Esophagus muscularis mucosa (tissue), 4 donors: ENCODE results near the gene TPGS1. TPM values are rescaled to one million over a fixed set of nuclear protein-coding genes. Genes with fewer than 3 reads are reported as not detected.

ENCODE experiments used
- DNase-seq: peaks from one replicate; pipeline ENCODE4 v3.0.0-alpha.2; 2017; ENCODE audit errors: extremely low spot score
- H3K27ac ChIP-seq, 4 donors: fragments of 200-600 bp; sonication (generic); replicated peaks in 1 of 4; 1 replicate in 3 of 4; 2 replicates in 1 of 4; pipeline ENCODE4 v1.5.1; 2016 to 2019; ENCODE audit warnings: mild to moderate bottlenecking in 1 of 4
- H3K27me3 ChIP-seq, 4 donors: fragments of 200-600 bp; sonication (generic); one replicate each; pipeline versions ENCODE4 v1.5.1 to v1.6.0; 2016 to 2019
- H3K36me3 ChIP-seq, 4 donors: fragments of 200-600 bp; sonication (generic); one replicate each; pipeline ENCODE4 v1.5.1; 2016 to 2019
- H3K4me1 ChIP-seq, 4 donors: fragments of 200-600 bp; sonication (generic); one replicate each; pipeline ENCODE4 v1.5.1; 2016 to 2019
- H3K4me3 ChIP-seq, 4 donors: fragments of 200-600 bp; sonication (generic); 1 replicate in 2 of 4; 2 replicates in 2 of 4; pipeline ENCODE4 v1.5.1; 2016 to 2019; ENCODE audit warnings: mild to moderate bottlenecking in 4 of 4, moderate library complexity in 1 of 4
- H3K9me3 ChIP-seq, 4 donors: fragments of 200-600 bp; sonication (generic); 1 replicate in 3 of 4; 2 replicates in 1 of 4; pipeline ENCODE4 v1.5.1; 2016 to 2019
- CTCF ChIP-seq, 3 experiments: fragments of 200-600 bp in 2 of 3; fragments of 450-650 bp in 1 of 3; sonication (generic) in 2 of 3; IDR thresholded peaks; one replicate each; pipeline ENCODE4 v1.5.1; 2017 to 2019; ENCODE audit warnings: antibody characterized with exemption in 3 of 3, mild to moderate bottlenecking in 2 of 3, moderate library complexity in 1 of 3
- EP300 ChIP-seq: sonication (generic); formaldehyde crosslinking; IDR thresholded peaks from one replicate; pipeline ENCODE4 v1.6.1; 2017; ENCODE audit warnings: antibody characterized with exemption
- POLR2A ChIP-seq: fragments of 450-650 bp; IDR thresholded peaks from one replicate; pipeline ENCODE4 v1.6.1; 2017; ENCODE audit warnings: antibody characterized with exemption, moderate library complexity, mild to moderate bottlenecking, low read depth
- POLR2AphosphoS5 ChIP-seq, 2 donors: sonication (generic); formaldehyde crosslinking; IDR thresholded peaks; one replicate each; pipeline ENCODE4 v1.6.1; 2017; ENCODE audit warnings: antibody characterized with exemption in 2 of 2
- WGBS: methylation state at CpG from one replicate; pipeline ENCODE4 v1.1.5; 2018; 5-methylcytosine and 5-hydroxymethylcytosine counted together
- intact Hi-C: fragments of 100-400 bp; cut with DNase I; formaldehyde crosslinking; loops from one replicate; pipeline ENCODE4 v1.15.1; 2023
- total RNA-seq, 4 donors: library from RNA; depleted of rRNA; stranded (reverse); fragments of >200 nt; gene quantifications; one replicate each; pipeline versions ENCODE4 v1.1.0 to v1.2.1, GENCODE V29; 2016

The TPGS1 gene
- total RNA-seq, 4 donors from 2014 or later = 61.7 to 86.6 (median 64.4) TPM

- Histone ChIP-seq H3K4me3 (no peak overlapping the region), H3K27me3 (peaks cover 0 to 43% (median 4%) of the 10 kb centered on the region in 4 donors), H3K36me3 (peaks cover 3 to 13% (median 9%) of the 10 kb centered on the region in 4 donors), H3K4me1 (peaks cover 3 to 23% (median 9%) of the 10 kb centered on the region in 4 donors), H3K9me3 (no peaks in the 10 kb centered on the region), H3K27ac (no peak overlapping the region)
- 91% methylated on average over 8 of the region's 15 CpGs for WGBS
- DNase-seq = no peak
- TF ChIP-seq POLR2A (no peak), POLR2AphosphoS5 (IDR thresholded peaks at IDR 0.05) (no peak), CTCF (IDR thresholded peaks at IDR 0.05) (no peak), EP300 (no peak)
- intact Hi-C loops = no loop called here
These were observed 39.8 kb downstream of the TPGS1 start for GRCh38 chr19:547117-547516.

GRCh38 chr19:547836-548720 is 40.8 kb downstream of the TPGS1 start:
- Histone ChIP-seq H3K4me1 (peaks cover 3 to 23% (median 9%) of the 10 kb centered on the region in 4 donors), H3K27me3 (peaks cover 0 to 43% (median 4%) of the 10 kb centered on the region in 4 donors), H3K36me3 (peaks cover 0 to 3% (median 1%) of the 10 kb centered on the region in 4 donors), H3K27ac (no peak overlapping the region), H3K9me3 (no peaks in the 10 kb centered on the region), H3K4me3 (no peak overlapping the region)
- TF ChIP-seq EP300 (no peak), POLR2A (no peak), POLR2AphosphoS5 (IDR thresholded peaks at IDR 0.05) (no peak), CTCF (IDR thresholded peaks at IDR 0.05) (no peak)
- intact Hi-C loops = no loop called here
- 81% methylated on average over 25 of the region's 26 CpGs for WGBS
- no peak for DNase-seq

- WGBS = 80% methylated on average over 19 of the region's 52 CpGs
- Histone ChIP-seq H3K9me3 (no peaks in the 10 kb centered on the region), H3K27me3 (peaks cover 0 to 43% (median 4%) of the 10 kb centered on the region in 4 donors), H3K4me1 (peaks cover 0 to 15% (median 6%) of the 10 kb centered on the region in 4 donors), H3K4me3 (no peak overlapping the region), H3K27ac (no peak overlapping the region), H3K36me3 (no peaks in the 10 kb centered on the region)
- intact Hi-C loops = no loop called here
- no peak for DNase-seq
- no peak for TF ChIP-seq EP300
- no peak for TF ChIP-seq POLR2A
- TF ChIP-seq CTCF (IDR thresholded peaks at IDR 0.05) = no peak
- no peak for TF ChIP-seq POLR2AphosphoS5 (IDR thresholded peaks at IDR 0.05)
These were observed 41.9 kb downstream of the TPGS1 start for GRCh38 chr19:548886-549830.

- H3K36me3 ChIP-seq = no peaks in the 10 kb centered on the region
- no peak for DNase-seq
- TF ChIP-seq CTCF (IDR thresholded peaks at IDR 0.05) (no peak), EP300 (no peak), POLR2A (no peak), POLR2AphosphoS5 (IDR thresholded peaks at IDR 0.05) (no peak)
- no peak overlapping the region for H3K4me3 ChIP-seq
- H3K27me3 ChIP-seq = peaks cover 0 to 14% (median 0%) of the 10 kb centered on the region in 4 donors
- 78% methylated on average over 20 of the region's 20 CpGs for WGBS
- no peak overlapping the region for H3K27ac ChIP-seq
- H3K9me3 ChIP-seq = no peaks in the 10 kb centered on the region
- peaks cover 14 to 22% (median 16%) of the 10 kb centered on the region in 4 donors for H3K4me1 ChIP-seq
- intact Hi-C loops = no loop called here
These were observed 47.5 kb downstream of the TPGS1 start for GRCh38 chr19:554817-555216.
